ENCODE results near the gene PRKAR1B.

The PRKAR1B gene

GRCh38 chr7:690478-691360, 36.4 kb downstream of the PRKAR1B start:
- DNase-seq, result no peak

DNA sequence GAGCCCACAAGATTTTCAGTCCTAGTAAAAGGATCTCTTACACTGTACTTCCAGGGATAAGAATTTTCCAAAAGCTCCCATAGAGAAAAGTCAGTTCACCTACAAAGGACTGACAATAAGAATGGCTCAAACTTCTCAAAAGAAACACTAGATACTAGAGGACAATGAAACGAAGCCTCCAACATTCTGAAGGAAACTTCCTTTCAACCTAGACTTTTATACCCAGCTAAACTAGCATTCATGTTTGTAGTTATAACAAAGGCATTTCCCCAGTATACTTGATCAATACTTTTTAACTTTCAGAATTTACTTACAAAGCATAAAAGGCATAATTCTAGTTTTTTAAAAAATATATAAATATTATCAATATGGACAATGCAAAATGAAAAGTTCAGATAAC, 41.5 kb downstream of the PRKAR1B start:
- DNase-seq, result no peak

- DNase-seq, result no peak
Measured at GRCh38 chr7:684416-684815, 42.7 kb downstream of the PRKAR1B start.

DNA sequence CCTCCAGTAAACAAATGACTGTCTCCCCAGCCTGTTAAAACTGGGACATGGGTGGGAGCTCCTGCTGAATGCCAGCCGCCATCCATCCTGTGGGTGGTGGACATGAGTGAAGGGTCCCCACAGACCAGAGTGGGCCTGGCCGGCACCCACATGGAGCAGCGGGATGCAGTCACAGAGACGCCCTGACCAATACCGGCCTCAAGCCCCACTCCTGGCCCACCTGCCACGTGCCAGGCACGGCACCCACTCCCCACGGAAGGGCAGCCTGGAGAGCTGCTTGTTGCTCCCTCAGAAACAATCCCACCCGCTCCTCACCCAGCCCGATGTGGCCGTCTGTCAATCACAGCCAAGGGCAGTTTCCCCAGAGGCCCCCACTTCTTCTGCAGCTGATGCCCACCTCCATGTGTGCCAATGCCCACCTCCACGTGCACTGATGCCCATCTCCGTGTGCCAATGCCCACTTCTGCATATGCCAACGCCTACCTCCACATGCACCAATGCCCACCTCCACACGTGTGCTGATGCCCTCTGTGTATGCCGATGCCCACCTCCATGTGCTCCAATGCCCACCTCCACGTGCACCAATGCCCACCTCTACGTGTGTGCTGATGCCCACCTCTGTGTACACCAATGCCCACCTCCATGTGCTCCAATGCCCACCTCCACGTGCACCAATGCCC, 43.4 kb downstream of the PRKAR1B start:
- no peak for DNase-seq

- DNase-seq, result no peak
Measured at GRCh38 chr7:682810-683209, 44.3 kb downstream of the PRKAR1B start.

- no peak for DNase-seq
Measured at GRCh38 chr7:681551-682307, 45.4 kb downstream of the PRKAR1B start.

DNA sequence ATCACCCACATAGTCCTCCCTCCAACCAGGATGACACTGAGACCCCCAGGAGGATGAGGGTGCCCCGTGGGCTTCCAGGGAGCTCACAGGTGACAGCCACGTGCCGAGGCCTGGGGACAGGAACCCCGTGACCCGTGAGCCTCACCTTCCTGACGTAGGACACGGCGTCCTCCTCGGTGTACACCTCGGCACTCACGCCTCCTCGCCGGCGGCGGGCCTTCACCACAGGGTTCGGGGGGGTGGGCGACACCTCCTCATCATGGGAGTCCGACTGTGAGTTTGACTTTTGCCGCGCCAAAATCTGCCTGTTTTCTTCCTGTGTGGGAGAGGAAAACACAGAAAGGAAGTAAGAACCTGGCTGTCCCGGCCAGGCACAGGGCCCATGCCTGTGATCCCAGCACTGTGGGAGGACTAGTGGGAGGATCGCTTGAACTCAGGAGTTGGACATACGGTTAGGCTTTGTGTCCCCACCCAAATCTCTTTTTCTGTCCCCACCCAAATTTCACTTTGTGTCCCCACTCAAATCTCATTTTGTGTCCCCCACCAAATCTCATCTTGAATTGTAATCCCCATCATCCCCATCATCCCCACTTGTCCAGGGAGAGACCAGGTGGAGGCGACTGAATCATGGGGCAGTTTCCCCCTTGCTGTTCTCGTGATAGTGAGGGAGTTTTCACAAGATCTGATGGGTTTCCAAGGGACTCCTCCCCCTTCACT, 46.5 kb downstream of the PRKAR1B start:
- no peak for DNase-seq

GRCh38 chr7:676972-677385, 50.1 kb downstream of the PRKAR1B start:
- no peak for DNase-seq

- no peak for DNase-seq
Measured at GRCh38 chr7:676246-676971, 50.7 kb downstream of the PRKAR1B start.

DNA sequence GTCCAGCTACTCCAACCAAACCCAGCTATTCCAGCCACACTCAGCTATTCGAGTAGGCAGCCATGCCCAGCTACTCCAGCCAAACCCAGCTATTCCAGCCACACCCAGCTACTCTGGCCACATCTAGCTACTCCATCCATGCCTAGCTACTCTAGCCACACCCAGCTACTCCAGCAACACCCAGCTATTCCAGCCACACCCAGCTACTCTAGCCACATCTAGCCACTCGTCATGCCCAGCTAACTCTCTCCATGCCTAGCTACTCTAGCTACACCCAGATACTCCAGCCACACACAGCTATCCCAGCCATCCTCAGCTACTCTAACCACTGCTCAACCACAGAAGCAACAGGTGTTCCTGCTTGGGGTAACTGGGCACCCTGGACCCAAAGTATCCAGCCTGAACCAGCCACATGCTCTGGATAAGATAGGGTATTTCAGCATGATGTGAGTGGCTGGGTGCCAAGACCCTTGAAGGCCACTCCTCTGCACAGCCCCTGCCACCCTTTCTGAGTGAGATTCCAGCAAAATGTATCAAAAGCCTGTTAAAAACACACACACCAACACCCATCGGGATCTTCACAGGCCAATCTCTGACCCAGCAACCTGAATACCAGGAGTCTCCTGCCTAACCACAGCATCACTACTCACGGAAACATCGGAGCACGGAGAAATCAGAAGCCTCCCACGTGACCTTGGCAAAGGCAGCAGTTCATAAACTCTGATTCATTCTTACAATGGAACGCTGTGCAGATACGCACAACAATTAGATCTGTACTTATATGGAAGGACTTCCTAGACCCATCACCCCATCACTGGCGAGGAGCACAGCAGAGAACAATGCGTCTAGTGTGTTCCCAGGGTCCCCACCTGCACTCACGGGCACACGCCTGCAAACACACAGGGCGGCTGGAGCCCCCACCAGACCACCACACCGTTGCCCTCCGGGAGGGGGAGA, 52.3 kb downstream of the PRKAR1B start:
- no peak for DNase-seq

GRCh38 chr7:673681-674453, 53.2 kb downstream of the PRKAR1B start:
- no peak for DNase-seq

DNA sequence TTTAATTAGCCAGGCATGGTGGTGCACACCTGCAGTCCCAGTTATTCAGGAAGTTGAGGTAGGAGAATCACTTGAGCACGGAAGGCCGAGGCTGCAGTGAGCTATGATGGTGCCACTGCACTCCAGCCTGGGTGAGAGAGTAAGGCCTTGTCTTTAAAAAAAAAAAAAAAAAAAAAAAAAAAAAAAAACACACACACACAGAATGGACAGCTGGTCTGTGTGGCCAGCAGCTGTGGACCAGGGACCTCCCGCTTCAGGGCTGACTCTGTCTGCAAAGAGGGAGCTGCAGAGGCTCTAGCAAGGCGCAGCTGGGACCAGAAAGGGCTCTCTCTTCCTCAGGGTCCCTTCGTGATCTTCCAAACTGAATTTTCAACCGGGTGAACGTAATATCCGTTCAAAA, 54.2 kb downstream of the PRKAR1B start:
- DNase-seq, result no peak

GRCh38 chr7:671415-672042, 55.6 kb downstream of the PRKAR1B start:
- no peak for DNase-seq

DNA sequence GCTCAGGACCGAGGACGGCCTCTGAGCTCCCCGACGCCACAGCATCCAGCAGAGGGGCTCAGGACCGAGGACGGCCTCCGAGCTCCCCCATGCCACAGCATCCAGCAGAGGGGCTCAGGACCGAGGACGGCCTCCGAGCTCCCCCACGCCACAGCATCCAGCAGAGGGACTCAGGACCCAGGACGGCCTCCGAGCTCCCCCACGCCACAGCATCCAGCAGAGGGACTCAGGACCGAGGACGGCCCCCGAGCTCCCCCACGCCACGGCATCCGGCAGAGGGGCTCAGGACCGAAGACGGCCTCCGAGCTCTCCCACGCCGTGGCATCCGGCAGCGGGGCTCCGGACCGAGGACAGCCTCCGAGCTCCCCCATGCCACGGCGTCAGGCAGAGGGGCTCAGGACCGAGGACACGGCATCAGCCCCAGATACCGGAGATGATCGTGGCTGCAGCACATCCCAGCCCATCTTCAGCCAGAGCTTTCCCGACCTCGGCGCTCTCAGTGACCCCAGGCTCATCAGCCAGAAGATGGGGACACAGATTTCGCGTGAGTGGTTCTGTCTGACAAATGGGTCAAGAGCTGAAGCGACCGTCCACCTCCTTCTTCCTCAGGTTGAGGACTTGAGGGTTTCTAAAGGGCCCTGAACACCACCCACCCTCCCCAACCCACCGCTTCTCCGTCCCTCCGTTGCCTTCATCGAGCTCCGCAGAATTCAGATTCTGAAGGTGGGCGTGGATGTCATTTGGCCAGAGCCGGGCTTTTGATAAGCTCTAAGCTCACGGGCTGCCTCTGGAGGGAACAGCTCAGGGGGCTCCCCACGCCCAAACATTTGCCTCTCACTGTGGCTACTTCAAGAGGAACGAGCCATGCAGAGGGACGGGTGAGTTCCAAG, 56.3 kb downstream of the PRKAR1B start:
- DNase-seq, result no peak

DNA sequence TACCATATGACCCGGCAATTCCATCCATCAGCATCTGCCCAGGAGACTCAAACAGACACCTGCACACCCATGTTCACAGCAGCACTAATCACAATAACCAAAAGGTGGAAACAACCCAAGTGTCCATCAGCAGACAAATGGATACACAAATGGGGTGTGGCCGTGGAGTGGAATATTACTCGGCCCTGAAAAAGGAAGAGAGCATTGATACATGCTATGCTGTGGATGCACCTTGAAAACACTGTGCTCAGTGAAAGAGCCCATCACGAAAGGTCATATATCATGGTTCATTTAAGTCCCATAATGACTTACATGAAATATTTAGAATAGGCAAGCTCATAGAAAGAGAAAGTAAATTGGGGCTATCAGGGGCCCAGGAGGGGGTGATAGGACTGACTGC, 58.1 kb downstream of the PRKAR1B start:
- DNase-seq, result no peak

- DNase-seq, result no peak
Measured at GRCh38 chr7:668139-668931, 58.7 kb downstream of the PRKAR1B start.

DNA sequence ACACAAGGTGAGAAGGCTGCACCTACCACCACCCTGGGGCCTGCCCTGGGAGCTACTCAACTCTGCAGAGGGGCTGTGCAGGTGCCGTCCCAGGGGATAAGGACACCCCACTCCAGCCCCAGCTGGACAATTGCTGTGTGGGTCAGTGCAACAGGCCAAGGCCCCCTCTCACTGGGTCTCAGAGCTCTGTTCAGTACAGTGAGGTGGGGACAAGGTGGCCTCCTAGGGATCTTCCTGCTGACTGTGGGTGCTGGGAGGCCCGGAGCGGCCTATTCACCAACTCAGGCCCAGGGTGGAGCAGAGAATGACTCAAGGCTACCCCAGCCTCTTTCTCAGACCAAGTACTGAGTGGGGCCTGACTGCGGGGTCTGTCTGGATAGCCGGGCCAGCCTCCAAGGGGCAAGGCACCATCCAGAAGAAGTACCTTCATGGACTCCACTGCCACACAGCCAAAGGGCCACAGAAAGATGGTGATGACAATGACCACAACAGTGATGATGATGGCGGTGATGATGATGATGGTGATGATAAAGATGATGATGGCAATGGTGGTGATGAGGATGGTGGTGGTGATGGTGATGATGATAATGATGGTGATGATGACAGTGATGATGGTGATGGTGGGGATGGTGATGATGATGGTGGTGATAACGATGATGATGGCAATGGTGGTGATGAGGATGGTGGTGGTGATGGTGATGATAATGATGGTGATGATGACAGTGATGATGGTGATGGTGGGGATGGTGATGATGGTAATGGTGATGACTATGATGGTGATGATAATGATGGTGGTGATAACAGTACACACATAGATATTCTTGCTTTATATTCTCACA, 60.4 kb downstream of the PRKAR1B start:
- no peak for DNase-seq
